GM18502 (cell line): ENCODE data around the gene MIS12.

ENCODE experiments used
- ATAC-seq: cut with Tn5 transposase; IDR thresholded peaks from one replicate; pipeline ENCODE4 v1.9.1; 2021; ENCODE audit warnings: mild to moderate bottlenecking; ENCODE audit not compliant: unreplicated experiment, poor library complexity

Gene MIS12

DNA sequence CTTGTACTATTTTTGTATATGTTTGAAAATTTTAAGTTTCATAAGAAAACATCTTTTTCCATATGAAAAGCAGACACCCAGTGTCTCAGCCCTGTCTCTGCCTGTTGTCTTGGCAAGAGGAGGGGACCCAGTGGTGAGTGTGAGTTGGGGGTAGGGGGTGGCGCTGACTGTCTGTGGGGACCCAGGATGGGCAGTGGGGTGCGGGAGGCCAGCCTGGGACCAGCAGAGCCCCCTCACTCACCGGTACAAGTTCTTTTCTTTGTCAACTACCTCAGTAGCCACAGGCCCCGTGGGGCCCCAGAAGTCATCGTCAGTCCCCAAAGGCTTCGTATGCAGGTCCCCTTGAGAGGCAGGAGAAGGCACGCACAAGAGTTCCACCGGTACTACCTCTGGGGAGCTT is 46.2 kb downstream of the MIS12 start:
- no peak for ATAC-seq

DNA sequence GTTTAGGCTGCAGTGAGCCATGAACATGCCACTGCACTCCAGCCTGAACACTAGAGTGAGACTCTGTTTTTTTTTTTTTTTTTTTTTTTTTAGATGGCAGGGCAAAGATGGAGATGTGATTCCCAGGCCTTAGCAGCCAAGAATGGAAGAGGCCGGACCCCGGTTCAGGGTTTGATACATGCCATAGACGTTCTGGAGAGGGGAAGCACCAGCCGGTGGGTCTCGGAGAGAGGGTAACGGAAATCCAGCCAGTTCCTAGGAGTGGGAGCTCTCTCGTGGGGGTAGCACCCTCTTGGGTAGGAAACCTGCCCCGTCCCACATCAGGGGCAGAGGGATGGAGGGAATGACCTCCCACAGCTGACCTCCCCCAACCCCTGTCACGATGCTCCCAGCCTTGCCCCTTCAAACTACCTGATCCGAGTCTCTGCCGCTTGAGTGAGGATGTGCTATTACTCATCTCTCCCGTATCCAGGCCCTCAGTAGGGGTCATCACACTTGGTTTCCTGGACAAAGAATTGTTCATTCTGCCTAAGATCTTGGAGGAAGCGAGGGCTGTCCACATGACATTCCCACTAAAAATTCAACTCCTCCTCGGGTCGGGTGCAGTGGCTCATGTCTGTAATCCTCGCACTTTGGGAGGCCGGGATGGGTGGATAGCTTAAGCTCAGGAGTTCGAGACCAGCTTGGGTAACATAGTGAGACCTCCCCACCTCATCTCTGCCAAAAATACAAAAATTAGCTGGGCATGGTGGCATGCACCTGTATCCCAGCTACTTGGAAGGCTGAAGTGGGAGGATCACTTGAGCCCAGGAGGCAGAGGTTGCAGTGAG is 47.3 kb downstream of the MIS12 start:
- no peak for ATAC-seq

DNA sequence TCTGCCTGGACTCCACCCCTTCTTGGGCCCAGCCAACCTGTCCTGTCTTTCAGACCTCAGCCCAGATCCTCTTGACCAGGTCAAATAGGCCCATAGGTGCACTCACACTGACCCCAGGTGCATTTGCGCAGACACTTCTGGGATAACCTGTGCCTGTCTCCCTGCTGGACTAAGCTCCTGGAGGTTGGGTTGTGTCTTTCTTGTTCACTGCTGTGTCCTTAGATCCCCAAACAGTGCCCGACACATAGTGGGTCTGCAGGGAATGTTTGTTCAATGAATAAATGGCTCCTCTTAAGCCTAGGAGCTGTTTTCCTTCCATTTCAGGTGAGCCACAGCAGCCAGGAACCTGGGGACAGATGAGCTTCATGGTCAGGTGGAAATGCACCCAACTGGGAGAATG is 49.1 kb downstream of the MIS12 start:
- ATAC-seq = no peak

DNA sequence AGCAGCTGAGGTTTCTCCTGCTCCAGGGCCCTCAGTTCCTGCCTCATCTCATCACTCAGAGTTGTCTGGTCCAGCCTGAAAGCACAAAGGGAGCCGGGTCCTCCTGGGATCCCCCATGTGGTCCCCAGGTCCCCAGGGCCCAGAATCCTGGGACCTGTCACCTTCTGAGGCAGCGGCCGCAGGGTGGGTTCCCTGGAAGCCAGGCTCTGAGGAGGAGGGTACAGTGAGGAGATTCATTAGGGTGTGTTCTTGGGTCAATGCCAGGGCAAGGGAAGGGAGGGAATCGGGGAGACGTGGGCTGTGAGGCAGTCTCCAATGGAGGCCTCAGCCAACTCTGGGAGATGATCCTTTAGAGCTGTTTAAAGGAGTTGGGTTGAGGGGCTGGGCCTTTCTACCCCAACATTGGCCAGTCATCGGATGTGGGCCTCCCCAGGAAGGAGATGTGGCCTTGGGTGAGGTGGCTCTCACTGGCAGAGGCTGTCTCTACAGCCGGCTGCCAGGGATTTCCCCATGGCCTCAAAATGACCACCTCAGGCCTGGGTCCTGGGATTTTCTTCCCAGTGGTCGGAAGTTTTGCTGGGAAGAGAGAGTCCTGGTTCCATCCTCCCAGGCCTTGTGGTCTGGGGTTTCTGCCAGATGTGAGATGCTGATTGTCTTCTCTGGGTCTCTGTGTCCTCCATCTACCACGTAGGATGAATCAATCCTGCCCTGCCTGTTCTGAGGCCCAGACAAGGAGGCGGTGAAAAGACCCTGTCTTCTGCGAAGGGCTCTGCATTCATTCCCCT is 50.7 kb downstream of the MIS12 start:
- ATAC-seq = no peak

DNA sequence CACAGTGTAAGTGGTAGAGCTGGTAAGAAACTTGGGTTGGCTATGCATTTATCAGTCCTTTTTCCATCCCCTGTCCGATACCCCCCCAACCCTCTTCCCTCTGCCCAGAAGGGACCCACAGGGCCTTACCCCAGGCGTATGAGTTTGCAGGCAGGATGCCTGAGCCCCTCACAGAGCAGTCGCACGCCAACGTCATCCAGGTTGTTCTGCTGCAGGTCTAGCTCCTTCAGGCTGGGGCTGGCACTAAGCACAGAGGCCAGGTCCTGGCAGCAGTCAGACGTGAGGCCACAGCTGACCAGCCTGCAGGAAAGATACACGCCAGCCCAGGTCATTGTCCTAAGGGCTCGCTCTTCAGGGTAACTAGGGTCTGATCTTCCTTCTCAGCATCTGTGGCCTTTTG is 52.9 kb downstream of the MIS12 start:
- no peak for ATAC-seq

DNA sequence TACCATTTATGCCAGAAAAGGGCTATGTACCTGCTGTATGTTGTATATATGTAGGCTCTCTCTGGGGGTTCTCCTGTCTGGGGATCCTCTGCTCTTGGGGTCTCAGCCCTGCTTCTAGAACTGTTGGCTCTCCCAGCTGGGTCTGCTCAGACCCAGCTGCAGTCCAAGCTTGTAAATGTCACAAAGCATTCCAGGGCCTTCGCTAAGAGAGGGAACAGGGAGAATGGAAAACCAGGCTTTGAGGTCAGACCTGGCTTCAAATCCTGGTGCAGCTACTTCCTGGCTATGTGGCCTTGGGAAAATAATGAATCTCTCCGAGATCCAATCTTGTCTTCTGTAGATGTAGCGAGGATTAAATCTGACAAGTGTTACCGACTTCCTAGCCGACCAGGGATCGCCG is 54.0 kb downstream of the MIS12 start:
- no peak for ATAC-seq
